OCI-M1 (cell line): ENCODE data around the gene MYL3.
"Not testable (repeated sequence)": the region's sequence is repeated elsewhere in the genome, so short reads cannot be mapped to it uniquely, and the experiment has no call there.

Experiments
- DNase-seq: peaks from one replicate; lab custom pipeline; 2025; lab: John Stamatoyannopoulos, UW

The MYL3 gene

GRCh38 chr3:46863261-46863782 is at the start of gene MYL3:
Gene MYL3 (minus strand): TSS chr3:46863444. CDS start chr3:46863390, 54 bp downstream.
- no peak for DNase-seq

- DNase-seq: no peak
These were observed 49.7 kb upstream of the MYL3 start for GRCh38 chr3:46912986-46913385.

- not testable (repeated sequence) for DNase-seq
These were observed 47.7 kb upstream of the MYL3 start for GRCh38 chr3:46910914-46911313.

GRCh38 chr3:46910166-46910760 is 47.0 kb upstream of the MYL3 start:
- no peak for DNase-seq

- peak; percentile 87 for DNase-seq
These were observed 46.4 kb upstream of the MYL3 start for GRCh38 chr3:46909535-46910161.

GRCh38 chr3:46908986-46909534 is 45.8 kb upstream of the MYL3 start:
- DNase-seq: no peak

GRCh38 chr3:46908294-46908985 is 45.2 kb upstream of the MYL3 start:
- DNase-seq: peak; percentile 14

GRCh38 chr3:46907960-46908293 is 44.7 kb upstream of the MYL3 start:
- no peak for DNase-seq

- no peak for DNase-seq
These were observed 44.0 kb upstream of the MYL3 start for GRCh38 chr3:46907271-46907670.

- DNase-seq: no peak
These were observed 43.3 kb upstream of the MYL3 start for GRCh38 chr3:46906471-46907058.

GRCh38 chr3:46905661-46906451 is 42.6 kb upstream of the MYL3 start:
- DNase-seq: no peak

- no peak for DNase-seq
These were observed 41.9 kb upstream of the MYL3 start for GRCh38 chr3:46905213-46905560.

- DNase-seq: no peak
These were observed 41.3 kb upstream of the MYL3 start for GRCh38 chr3:46904303-46905212.

- no peak for DNase-seq
These were observed 40.4 kb upstream of the MYL3 start for GRCh38 chr3:46903341-46904302.

- no peak for DNase-seq
These were observed 39.0 kb upstream of the MYL3 start for GRCh38 chr3:46902188-46902631.

GRCh38 chr3:46901591-46902187 is 38.4 kb upstream of the MYL3 start:
- no peak for DNase-seq

GRCh38 chr3:46901061-46901460 is 37.8 kb upstream of the MYL3 start:
- no peak for DNase-seq

- DNase-seq: no peak
These were observed 37.1 kb upstream of the MYL3 start for GRCh38 chr3:46900356-46900755.

GRCh38 chr3:46900007-46900292 is 36.7 kb upstream of the MYL3 start:
- DNase-seq: no peak
